ENCODE data around the gene CTAG1B. TPM values are rescaled to one million over a fixed set of nuclear protein-coding genes. Genes with fewer than 3 reads are reported as not detected.
"Not testable (repeated sequence)": the region's sequence is repeated elsewhere in the genome, so short reads cannot be mapped to it uniquely, and the experiment has no call there.

Gene CTAG1B
- total RNA-seq, 1 experiment from 2014 or later: not detected

DNA sequence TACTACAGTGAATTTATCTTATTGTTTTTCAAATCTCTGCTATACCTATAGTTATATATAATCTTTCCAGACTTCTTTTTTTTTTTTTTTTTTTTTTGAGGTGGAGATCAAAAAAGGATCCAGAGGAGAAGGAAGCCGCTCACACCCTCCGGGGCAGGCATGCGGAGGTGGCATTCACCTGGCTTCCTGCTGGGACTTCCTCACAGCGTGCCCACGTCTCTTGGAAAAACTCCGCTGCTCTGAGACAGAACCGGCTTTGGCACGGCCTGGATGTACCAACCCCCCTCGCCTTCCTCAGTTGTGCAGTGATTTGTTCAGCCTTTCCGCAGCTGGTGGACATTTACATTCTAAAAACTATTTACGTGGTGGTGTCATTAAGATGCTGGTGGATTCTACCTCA lies 11.1 kb downstream of the CTAG1B start:
- CTCF ChIA-PET; BruUV-seq (replicated peaks); POLR2A ChIA-PET (ENCODE audit: low non-redundant PET): not testable (repeated sequence)

GRCh38 chrX:154607370-154607769 lies 11.7 kb downstream of the CTAG1B start:
- BruUV-seq (replicated peaks): no TSS peak
- no peak for TF ChIP-seq EZH2 (IDR thresholded peaks at IDR 0.05; ENCODE audit: borderline replicate concordance, low read depth, low read length, poor library complexity, severe bottlenecking)
- TF ChIP-seq, protein P1, sequence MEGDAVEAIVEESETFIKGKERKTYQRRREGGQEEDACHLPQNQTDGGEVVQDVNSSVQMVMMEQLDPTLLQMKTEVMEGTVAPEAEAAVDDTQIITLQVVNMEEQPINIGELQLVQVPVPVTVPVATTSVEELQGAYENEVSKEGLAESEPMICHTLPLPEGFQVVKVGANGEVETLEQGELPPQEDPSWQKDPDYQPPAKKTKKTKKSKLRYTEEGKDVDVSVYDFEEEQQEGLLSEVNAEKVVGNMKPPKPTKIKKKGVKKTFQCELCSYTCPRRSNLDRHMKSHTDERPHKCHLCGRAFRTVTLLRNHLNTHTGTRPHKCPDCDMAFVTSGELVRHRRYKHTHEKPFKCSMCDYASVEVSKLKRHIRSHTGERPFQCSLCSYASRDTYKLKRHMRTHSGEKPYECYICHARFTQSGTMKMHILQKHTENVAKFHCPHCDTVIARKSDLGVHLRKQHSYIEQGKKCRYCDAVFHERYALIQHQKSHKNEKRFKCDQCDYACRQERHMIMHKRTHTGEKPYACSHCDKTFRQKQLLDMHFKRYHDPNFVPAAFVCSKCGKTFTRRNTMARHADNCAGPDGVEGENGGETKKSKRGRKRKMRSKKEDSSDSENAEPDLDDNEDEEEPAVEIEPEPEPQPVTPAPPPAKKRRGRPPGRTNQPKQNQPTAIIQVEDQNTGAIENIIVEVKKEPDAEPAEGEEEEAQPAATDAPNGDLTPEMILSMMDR (conservative IDR thresholded peaks at IDR 0.05; ENCODE audit: low read depth, low read length): no peak
- no peaks in the 10 kb centered on the region for H3K4me1 ChIP-seq (ENCODE audit: insufficient read depth, low read length, poor library complexity, severe bottlenecking)
- H3K9me3 ChIP-seq (ENCODE audit: low read depth, low read length, poor library complexity, severe bottlenecking): no peaks in the 10 kb centered on the region
- H3K27ac ChIP-seq (ENCODE audit: low read depth, low read length, poor library complexity, severe bottlenecking): no peak overlapping the region
- ChIA-PET CTCF (no interaction called here), POLR2A (ENCODE audit: low non-redundant PET) (no interaction called here)
- DNase-seq (ENCODE audit: low spot score): no peak
- H3K36me3 ChIP-seq (ENCODE audit: insufficient read depth, low read length, poor library complexity, severe bottlenecking): no peaks in the 10 kb centered on the region
- intact Hi-C loops (cut with micrococcal nuclease; ENCODE audit: unreplicated experiment): no loop called here
- no peak overlapping the region for H3K4me3 ChIP-seq (ENCODE audit: low read depth, low read length, poor library complexity, severe bottlenecking)
- H3K27me3 ChIP-seq (replicated peaks; ENCODE audit: insufficient read depth, low read depth, low read length, poor library complexity): no peaks in the 10 kb centered on the region

More for the DNA sequence above, 11.1 kb downstream of the CTAG1B start:
- H3K4me1 ChIP-seq (ENCODE audit: insufficient read depth, low read length, poor library complexity, severe bottlenecking); H3K27ac ChIP-seq (ENCODE audit: low read depth, low read length, poor library complexity, severe bottlenecking); H3K27me3 ChIP-seq (replicated peaks; ENCODE audit: insufficient read depth, low read depth, low read length, poor library complexity); DNase-seq (ENCODE audit: low spot score); H3K4me3 ChIP-seq (ENCODE audit: low read depth, low read length, poor library complexity, severe bottlenecking); H3K9me3 ChIP-seq (ENCODE audit: low read depth, low read length, poor library complexity, severe bottlenecking); H3K36me3 ChIP-seq (ENCODE audit: insufficient read depth, low read length, poor library complexity, severe bottlenecking); intact Hi-C loops (cut with micrococcal nuclease; ENCODE audit: unreplicated experiment): not testable (repeated sequence)

- H3K4me1 ChIP-seq (ENCODE audit: insufficient read depth, low read length, poor library complexity, severe bottlenecking): no peaks in the 10 kb centered on the region
- CTCF ChIA-PET: no interaction called here
- POLR2A ChIA-PET (ENCODE audit: low non-redundant PET): no interaction called here
- H3K36me3 ChIP-seq (ENCODE audit: insufficient read depth, low read length, poor library complexity, severe bottlenecking): no peaks in the 10 kb centered on the region
- BruUV-seq (replicated peaks): no TSS peak
- H3K27me3 ChIP-seq (replicated peaks; ENCODE audit: insufficient read depth, low read depth, low read length, poor library complexity): no peaks in the 10 kb centered on the region
- H3K4me3 ChIP-seq (ENCODE audit: low read depth, low read length, poor library complexity, severe bottlenecking): no peak overlapping the region
- intact Hi-C loops (cut with micrococcal nuclease; ENCODE audit: unreplicated experiment): no loop called here
- H3K27ac ChIP-seq (ENCODE audit: low read depth, low read length, poor library complexity, severe bottlenecking): no peak overlapping the region
- H3K9me3 ChIP-seq (ENCODE audit: low read depth, low read length, poor library complexity, severe bottlenecking): no peaks in the 10 kb centered on the region
- TF ChIP-seq, protein P1 (conservative IDR thresholded peaks at IDR 0.05; ENCODE audit: low read depth, low read length): no peak
- no peak for TF ChIP-seq EZH2 (IDR thresholded peaks at IDR 0.05; ENCODE audit: borderline replicate concordance, low read depth, low read length, poor library complexity, severe bottlenecking)
- no peak for DNase-seq (ENCODE audit: low spot score)
Measured at GRCh38 chrX:154605566-154605965, 13.5 kb downstream of the CTAG1B start.

All from A673 (cell line).